ENCODE results near the gene TPCN1.

DNA sequence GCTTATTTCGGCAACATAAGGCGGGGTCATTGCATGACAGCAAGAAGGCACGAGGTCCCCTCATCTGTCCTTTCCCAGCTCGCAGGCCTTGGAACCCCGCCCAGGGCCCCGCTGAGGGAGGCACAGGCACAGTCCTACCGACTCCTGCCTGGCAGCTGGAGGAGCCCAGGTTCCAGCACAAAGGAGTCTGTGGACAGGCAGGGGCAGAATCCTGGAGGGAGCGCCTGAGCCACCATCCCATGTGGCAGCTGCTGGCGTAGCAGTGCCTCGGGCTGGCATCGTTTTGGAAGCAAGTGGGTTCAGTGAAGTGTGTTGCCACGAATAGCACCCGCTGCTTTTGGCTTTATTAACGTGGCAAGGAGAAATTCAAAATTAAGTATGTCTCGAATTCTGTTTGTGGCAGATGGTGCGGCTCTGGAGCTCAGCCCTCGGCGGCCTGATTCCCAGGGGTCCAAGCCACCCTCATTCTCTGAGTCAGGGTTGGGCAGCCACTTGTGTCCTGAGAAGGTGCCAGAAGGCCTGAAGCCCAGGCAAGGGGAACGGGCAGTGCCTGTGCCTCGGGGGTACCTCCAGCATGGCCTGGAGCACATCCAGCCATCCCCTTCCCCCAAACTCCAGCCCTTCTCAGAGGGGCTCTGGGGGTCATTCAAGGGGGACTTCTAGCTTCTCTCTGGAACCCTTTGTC, 77.7 kb downstream of the TPCN1 start:
- TF ChIP-seq, protein P1, sequence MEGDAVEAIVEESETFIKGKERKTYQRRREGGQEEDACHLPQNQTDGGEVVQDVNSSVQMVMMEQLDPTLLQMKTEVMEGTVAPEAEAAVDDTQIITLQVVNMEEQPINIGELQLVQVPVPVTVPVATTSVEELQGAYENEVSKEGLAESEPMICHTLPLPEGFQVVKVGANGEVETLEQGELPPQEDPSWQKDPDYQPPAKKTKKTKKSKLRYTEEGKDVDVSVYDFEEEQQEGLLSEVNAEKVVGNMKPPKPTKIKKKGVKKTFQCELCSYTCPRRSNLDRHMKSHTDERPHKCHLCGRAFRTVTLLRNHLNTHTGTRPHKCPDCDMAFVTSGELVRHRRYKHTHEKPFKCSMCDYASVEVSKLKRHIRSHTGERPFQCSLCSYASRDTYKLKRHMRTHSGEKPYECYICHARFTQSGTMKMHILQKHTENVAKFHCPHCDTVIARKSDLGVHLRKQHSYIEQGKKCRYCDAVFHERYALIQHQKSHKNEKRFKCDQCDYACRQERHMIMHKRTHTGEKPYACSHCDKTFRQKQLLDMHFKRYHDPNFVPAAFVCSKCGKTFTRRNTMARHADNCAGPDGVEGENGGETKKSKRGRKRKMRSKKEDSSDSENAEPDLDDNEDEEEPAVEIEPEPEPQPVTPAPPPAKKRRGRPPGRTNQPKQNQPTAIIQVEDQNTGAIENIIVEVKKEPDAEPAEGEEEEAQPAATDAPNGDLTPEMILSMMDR (IDR thresholded peaks at IDR 0.05): no peak
- no peak for TF ChIP-seq POLR2A (IDR thresholded peaks at IDR 0.05)
